Activated CD4-positive, CD25-positive, alpha-beta regulatory T cell treated with anti-CD3 and anti-CD28 coated beads, Interleukin-2, amount 50 U/mL, for 72 hours (primary cell): ENCODE measurements around the gene SYT1.
"Not testable (repeated sequence)": the region's sequence is repeated elsewhere in the genome, so short reads cannot be mapped to it uniquely, and the experiment has no call there.

ENCODE experiments used
- DNase-seq: peaks from one replicate; pipeline ENCODE4 v3.0.0; 2021

SYT1 gene

DNA sequence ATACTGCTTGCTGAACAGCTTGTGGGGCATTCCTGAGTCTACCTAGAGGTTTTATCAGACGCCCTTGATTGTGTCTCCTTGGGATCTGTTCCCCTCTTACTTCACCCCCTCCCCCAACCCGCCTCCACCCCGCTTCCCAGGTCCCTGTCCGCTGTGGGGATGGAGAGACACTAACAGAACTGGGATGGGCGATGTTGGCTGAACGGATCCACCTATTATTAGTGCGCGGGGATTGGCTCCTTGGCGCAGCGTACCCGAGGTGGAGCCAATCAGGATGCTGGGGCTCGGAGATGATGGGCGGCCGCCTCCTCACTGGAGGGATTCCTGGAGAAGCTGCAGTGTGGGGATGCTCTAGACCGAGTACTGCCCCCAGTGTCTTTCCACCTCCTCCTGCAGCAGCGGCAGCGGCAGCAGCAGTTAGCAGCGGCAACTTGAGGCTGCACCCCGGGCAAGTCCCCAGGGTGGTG, at the start of gene SYT1:
Gene SYT1, plus strand, starts transcription at position 372 of the 467 bp plus-strand sequence.
- no peak for DNase-seq

DNA sequence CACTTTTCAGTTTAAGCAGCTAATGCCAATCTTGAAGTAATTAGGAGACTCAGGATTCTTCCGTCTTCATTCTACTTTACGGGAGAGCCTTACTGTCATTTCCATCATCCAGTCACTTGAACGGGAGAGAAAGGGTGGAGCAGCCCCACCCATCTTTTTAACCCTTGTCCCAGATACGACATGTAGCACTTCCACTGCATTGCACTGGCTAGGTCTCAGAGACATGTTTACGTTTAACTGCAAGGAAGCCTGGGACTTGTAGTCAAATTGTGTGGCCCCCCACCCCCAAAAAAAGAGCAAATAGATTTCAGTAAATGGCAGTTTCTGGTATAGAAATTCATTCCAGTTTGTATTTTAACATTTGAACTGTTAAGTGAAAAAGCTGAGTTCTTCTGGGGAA, 46.1 kb upstream of the SYT1 start:
- DNase-seq, result no peak

DNA sequence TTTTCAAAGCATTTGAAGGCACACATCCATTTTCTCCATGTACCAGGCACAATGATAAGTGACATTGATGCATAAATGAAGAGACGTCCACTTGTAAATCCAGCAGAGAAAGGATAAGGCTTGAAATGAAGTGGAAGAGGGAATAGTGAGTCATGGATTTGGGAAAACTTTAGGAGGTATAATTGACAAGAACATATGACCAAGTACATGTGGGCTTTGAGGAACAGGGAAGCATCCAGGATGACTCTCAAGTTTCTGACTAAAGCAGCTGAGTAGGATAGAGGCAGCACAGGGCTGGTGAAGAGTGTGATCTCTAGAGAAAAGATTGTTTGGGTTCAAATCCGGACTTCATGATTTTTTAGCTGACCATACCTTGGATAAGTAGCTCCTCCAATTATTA, 43.6 kb upstream of the SYT1 start:
- no peak for DNase-seq

DNA sequence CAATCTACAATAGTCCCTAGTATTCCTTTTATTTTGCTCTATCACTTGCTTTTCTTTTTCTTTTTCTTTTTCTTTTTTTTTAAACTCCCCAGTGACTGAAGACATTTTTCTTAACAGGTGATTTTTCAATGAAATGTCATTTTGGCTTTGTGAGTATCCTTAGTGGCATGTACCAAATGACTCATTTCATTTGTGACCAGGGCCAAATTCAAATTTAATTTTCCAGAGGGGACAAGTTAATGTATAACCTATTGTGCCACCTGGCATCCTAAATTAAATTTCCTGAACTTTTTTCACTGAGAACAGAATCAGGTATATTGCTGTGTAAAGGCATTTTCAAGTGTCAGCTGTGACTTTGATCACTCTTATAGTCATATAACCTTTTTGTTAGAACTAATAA, 39.7 kb upstream of the SYT1 start:
- no peak for DNase-seq

DNA sequence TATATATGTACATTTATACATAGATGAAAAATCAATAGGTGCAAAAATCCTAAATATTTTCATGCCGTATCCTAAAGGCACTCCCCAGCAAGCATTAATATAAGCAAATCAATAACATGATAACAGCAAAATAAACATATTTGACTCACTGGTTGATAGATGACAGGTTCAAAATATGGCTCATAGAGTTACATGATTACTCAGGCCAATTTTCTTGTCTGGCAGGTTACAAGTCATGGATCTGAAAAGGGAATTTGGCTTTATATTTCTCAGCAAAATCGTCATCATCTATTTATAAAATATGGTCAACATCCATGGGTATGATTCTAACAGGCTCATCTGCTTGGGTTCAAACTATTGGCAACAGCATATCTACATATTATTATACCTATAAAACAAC, 34.9 kb upstream of the SYT1 start:
- DNase-seq, result no peak

DNA sequence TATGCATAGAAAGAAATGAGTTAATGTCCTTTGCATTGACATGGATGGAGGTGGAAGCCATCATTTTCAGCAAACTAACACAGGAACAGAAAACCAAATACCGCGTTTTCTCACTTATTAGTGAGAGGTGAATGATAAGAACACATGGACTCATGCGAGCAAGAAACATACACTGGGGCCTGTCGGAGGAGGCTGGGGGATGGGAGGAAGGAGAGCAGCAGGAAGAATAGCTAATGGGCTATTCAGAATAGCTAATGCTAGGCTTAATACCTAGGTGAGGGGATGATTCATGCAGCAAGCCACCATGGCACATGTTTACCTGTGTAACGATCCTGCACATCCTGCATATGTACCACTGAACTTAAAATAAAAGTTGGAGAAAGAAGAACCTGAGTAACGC, 29.1 kb upstream of the SYT1 start:
- DNase-seq, result no peak

DNA sequence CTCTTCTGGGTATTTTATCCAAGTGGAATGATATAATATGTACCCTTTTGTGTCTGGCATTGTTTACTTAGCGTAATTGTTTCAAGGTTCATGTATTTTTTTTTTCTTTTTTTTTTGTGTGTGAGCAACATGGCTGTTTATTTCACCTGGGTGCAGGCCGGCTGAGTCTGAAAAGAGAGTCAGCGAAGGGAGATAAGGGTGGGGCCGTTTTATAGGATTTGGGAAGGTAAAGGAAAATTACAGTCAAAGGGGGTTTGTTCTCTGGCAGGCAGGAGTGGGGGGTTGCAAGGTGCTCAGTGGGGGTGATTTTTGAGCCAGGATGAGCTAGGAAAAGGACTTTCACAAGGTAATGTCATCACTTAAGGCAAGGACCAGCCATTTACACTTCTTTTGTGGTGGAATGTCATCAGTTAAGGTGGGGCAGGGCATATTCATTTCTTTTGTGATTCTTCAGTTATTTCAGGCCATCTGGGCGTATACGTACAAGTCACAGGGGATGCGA, 24.0 kb upstream of the SYT1 start:
- not testable (repeated sequence) for DNase-seq

DNA sequence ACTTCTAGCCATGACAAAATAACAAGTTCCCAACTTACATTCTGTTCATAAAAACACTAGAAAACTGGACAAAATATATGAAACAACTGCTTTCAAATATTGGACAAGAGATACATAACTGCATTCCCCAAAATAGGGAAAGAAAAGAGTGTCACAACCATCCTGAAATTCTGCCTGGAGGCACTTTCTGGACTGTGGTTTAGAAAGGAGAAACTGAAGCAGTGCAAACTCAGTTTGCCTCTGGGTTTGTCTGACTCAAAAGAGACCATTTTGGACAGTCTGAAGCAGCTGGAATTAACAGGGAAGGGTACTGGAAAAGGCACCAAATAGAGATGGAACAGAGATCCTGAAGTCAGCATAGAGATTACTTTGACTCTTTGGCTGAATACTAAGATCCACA, 11.3 kb upstream of the SYT1 start:
- DNase-seq, result no peak

DNA sequence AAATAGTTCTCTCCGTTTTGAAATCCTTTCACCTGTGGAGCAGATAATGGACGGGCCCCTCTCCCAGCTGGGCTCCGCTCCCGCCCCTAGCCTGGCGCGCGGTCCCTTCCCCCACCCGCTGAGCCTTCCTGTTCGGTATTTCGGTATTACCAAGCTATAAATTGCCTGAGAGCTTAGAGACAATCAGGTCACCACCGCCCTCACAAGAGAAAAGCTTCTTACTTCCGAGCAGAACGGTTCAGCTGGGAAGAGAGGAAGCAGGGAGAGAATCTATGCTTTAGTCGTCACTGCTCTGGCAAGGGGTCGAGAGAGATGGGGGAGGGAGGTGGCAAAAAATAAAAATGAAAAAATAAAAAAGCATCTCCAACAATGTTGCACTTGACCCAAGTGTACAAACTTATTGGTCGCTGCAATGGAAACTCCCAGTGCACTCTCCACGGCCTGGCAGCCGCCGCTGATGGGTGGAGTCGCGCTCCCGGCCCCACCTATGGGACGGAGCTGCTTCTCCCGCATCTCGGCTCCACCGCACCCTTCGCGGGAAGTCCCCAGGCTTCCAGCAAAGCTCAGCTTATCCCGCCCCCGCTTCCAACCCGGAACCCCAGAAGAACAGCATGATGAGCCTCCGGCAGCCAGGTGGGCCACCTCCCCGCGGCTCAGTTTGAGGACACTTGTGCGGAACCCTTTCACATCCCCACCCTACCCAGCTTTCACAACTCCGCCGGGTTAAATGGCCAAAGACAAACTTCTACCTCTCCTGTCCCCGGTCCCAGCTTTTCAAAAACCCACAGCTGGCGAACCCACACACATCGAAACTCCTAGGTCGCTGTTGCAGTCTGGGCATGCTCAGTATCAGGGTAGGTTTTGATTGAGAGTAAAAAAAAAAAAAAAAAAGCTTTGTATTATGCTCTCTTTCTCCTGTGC, 832 bp upstream of the SYT1 start:
- DNase-seq, result no peak

DNA sequence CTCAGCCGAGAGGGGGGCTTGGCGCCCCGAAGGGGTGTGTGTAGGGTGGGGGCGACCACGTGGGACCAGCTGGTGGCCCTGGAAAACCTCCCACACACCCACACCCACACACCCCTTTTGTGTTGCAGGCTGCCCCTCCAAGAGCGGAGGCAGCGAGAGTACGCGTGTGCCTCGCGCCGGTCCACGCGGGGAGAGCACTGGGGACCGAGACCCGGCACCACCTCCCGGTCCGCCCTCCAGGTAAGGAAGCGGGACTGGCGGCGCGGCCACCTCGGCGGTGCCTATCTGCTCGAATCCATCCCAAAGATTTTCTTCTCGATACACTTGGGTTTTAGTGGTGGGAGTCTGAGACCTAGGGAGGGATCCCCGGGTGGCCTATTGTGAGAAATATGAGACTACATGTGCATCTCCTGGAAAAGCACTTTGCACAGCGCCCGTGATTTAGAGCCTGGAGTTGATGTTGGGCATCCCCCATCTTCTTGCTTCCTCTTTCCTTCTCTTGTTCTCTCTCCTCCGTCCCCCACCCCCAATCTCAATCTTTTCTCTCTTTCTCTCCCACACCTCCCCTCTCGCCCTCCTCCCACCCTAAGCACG, 393 bp downstream of the SYT1 start:
- DNase-seq, result no peak

DNA sequence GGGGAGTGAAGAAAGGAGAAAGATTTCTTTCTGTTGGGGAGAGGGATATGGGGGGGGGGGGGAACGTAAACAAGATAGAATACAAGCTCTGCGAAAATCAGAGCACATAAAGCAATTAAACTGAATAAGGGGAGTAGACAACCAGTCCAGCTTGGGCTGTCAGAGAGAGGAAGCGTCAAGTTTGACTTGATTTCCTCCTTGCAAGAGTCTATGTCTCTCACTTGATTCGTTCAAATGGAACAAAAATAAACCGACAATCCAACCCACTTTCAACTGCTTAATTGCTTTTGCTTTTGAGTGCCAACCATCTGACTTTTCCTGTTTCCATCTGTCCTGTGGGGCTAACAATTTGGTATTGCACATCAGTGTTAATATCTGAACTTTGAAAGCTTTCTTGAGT, 942 bp downstream of the SYT1 start:
- DNase-seq, result no peak

DNA sequence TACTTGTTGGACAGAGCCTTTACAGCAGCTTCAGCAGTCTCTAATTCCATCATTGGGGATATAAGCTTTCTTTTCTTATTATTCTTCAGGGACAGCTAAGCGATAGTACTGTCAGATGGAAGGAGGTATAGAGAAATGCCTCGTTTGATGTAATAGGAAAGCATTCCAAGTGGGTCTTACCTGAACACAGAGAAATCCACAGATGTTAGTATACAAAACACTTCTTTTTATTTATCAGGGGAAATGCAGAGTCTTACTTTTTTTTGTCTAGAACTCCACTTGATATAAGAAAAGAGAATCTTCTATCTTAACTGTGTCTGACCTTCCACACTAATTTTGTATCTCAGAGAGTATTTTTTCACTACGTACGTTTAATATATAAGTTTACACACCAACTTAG, 1.9 kb downstream of the SYT1 start:
- no peak for DNase-seq

DNA sequence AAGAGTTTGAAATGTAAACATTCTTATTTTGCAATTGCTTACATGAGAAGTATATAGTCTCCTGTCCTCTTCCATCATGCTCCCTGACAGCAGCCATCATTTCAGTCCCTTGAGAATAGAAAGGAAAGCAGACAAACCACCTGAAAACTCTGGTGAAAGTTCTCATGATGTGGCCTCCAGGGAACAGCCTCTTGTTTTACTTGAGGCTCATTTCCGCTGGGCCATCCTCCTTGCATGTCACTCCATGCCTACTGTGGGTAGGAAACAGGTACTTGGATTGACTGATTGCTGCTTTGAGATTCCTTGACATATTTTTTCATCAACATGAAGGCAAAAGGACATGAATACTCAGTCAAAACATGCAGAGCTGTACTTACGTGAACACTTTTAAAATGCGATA, 6.0 kb downstream of the SYT1 start:
- DNase-seq, result no peak

DNA sequence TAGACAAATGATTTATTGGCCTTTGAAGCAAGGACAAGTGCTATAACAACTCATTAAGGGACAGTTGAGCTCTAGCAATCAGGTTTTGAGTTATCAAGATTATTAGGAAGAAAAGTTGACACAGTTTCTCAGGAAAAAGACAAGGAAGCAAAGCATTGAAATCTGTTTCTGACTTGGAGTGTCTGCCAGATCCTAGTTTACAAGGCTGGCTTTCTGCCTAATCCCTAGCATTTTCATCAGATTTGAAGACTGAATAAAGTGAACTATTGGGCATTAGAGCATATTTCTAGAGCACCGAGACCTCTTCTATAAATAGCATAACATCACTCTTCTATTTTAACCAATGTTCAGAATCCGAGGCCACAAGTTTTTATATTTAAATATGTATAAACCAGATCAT, 7.0 kb downstream of the SYT1 start:
- no peak for DNase-seq

DNA sequence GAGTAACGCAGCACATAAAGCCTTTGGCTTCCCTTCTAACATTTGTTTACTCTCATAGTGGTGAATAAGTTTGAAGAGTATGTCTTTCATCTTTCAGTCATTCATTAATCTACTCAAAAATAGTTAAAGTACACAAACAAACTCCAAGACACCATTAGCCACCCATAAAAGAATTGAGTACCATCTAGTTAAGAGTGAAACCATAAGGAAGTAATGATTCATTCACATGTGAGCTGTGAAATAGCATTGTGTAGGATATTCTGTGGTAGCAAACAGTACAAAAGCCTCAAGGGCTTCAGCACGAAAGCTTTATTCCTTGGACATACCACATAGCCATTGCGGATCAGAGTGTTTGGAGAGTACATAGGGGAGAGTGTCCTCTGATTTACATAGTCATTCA, 13.9 kb downstream of the SYT1 start:
- no peak for DNase-seq

DNA sequence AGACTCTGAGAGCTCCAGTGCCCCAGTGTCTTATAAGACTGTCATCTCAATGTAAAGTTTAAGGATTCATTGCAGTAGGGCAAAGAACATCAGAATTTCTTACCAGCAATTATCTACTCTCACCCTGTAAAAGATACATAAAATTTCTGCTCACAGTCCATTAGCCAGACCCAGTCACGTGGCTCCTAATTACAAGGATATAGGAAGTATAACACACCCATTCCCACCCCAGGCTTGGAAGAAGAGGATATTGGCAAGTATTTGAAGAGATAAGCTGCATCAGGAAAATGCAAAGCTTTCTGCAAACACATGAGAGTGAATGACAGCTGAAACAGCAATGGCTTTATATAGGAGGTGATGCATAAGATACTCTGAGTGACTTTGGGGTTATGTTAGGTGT, 14.3 kb downstream of the SYT1 start:
- DNase-seq, result no peak

DNA sequence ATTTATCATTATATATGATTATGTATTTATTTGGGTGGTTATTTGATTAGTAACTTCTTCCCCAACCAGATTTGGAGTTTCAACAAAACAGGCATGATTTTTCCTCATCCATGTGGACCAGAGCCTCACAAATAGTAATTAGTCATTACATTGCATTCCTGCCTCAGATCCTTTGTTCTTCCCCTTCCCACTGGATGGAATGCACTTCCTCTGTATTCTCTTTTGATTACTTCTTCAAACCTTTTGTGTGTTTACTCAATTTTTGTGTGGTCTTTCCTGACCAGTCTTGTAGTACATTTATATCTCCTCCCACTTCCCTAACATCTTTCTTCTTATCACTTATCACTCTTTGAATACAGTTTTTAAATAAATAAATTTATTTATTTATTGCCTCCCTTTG, 15.5 kb downstream of the SYT1 start:
- no peak for DNase-seq

DNA sequence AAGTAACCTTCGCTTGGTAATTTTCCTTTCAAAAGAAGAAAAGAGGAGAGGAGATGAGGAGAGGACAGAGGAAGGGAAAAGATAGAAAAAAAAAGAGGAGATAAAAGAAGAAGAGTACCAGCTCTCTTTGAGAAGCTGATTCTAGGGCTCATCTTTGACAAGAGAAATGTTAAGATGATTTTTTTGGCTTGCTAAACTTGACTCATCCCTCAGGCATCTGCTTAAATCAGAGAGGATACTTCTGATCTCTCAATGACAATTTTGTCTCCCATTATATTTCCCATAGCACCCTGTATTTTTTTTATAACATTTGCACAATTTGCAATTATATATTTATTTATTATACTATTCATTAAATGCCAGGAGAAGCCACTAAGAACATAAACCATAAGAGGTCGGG, 17.1 kb downstream of the SYT1 start:
- no peak for DNase-seq

DNA sequence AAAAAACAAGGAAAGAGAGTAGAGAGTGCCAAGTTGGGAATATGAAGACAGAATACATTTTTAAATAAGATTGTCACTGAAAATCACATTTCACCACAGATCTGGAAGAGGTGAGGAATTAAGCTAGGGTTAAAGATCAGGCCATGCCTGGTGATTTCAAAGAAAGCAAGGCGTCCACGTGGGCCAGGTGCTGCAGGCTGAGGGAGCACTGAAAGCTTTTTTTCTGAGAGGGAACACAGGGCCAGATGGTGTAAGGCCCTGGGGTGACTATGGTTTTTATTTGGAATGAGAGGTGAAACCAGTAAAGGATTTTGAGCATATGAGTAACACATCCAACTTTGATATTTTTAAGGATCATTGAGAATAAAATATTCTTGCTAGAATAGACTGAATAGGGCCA, 20.9 kb downstream of the SYT1 start:
- no peak for DNase-seq

DNA sequence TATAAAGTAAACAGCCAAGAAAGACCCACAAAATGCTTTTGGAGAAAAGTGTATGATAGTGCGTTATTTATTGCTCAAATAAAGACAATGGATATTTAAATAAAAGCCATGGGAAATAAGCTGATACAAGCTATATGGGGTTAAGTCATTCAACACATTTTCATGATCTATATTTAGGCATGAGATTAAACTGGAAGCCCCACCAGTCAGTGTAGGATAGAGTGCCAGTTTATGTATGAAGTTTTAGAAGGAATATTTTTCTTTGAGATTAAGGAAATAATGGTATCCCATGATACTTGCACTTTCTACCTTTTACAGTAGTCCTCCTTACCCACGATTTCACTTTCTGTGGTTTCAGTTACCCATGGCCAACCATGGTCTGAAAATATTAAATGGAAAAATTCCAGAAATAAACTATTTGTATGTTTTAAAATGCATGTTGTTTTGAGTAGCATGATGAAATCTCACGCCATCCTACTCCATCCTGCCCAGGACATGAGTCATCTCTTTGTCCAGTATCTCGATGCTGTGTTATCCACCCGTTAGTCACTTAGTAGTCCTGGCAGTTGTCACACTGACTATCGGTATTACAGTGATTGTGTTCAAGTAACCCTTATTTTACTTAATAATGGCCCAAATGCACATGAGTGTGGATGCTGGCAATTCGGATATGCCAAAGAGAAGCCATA, 22.3 kb downstream of the SYT1 start:
- DNase-seq, result no peak

DNA sequence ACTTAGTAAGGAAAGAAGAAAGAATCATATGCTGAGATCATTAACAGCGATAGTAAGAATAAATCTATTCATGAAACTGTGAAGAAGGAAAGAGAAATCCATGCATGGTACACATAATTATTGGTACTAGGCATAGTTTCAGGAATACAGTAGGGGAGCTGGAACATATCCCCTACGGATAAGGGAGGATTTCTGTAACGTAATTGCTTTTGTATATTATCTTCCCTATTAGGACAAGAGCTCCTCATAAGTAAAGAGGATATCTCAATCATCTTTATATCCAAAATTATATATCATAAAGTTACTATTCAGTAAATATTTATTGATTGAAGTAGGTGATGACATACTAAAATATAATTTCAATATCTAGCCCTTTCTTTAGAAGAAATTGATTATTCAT, 22.9 kb downstream of the SYT1 start:
- no peak for DNase-seq

DNA sequence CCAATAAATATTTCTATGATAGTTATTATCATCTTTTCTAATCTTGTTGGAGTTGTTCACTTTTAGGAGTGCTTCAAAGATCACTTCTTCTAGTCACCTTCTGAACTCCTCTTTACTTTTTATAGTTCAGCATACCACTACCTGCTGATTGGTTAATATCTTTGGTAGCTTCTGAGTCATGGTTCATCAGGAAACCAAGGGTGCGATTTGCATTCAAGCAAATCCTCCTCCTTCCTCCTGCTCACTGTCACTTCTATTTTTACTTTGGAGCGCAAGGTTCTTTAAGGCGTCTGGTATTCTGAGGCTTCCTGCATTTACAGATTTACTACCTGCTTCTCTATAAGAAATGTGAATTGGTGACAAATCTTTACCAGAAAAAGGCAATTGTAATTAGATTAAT, 24.0 kb downstream of the SYT1 start:
- DNase-seq, result no peak

DNA sequence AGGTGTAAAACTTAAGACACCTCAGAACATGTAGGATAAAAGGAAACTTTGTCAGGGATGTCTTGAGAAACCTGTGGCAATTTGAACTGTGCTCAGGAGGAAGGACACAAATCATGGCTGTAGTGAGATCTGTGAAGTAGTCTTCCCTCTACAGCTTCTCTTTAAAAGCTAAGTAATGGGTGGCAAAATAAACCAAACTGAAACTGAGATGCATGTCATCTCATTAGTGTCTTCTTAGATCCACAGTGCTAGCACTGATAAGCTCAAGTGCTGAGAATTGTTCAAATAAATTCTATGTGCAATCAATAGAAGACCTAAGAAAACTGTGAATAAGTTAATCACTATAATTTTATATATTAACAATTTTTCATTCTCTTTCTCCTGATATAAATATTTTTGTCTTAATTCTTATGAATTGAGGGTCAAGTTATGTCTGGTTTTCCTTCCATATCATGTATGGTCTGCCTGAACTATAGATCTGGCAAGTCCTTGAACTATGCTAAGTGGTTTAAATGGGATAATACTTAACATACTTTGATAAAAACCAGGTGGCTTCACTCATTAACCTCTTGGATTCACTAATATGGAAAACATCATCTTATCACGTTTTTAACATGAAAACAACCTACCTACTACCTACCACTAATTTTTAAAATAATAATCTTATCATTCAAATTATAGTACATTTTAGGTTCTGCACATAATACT, 27.2 kb downstream of the SYT1 start:
- no peak for DNase-seq
